Measurements from ENCODE around the gene SH3RF3.
A peak's percentile ranks its signal among the peaks of the same experiment; 100 is the strongest.

Gene SH3RF3

GRCh38 chr2:109402980-109403840, 274.2 kb downstream of the SH3RF3 start:
- peak; percentile 5 for DNase-seq

- no peak for DNase-seq
These were observed 274.8 kb downstream of the SH3RF3 start for GRCh38 chr2:109403841-109404201.

GRCh38 chr2:109404681-109405080, 275.7 kb downstream of the SH3RF3 start:
- DNase-seq = no peak

- DNase-seq = no peak
These were observed 276.9 kb downstream of the SH3RF3 start for GRCh38 chr2:109405873-109406272.

DNA sequence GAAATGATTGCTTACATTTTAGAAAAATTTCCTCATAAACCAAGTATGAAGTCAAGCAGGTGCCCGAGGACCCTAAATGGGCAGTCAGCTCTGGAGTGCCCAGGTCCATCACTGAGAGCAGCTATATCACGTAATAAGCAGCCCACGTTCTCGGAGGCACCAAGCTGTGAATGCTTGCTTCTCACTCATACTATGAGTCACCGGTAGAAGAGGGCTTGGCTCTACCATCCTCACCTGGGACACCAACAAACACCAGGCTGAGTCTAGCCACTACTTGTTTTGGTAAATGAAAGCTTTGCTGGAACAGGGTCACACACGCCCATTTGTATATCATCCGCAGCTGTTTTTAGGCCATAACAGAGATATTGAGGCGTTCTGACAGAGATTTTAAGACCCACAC, 277.3 kb downstream of the SH3RF3 start:
- no peak for DNase-seq

GRCh38 chr2:109407276-109408042, 278.5 kb downstream of the SH3RF3 start:
- peak; percentile 31 for DNase-seq

DNA sequence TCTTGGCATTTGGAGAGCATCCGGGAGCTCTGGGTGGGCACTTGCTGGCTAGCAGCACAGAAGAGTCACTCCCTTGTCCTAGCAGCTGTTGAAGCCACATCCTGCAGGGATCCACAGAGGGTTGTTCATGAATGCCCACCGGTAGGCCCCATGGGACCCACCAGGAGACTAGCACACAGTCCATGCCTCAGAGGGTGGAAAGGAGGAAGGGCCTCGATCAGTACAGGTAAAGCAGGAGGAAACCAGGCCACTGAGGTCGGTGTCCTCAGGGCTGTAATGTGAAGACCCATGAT, 279.0 kb downstream of the SH3RF3 start:
- no peak for DNase-seq

- peak; percentile 79 for DNase-seq
These were observed 280.5 kb downstream of the SH3RF3 start for GRCh38 chr2:109409321-109410038.

- DNase-seq = no peak
These were observed 281.2 kb downstream of the SH3RF3 start for GRCh38 chr2:109410039-109410815.

DNA sequence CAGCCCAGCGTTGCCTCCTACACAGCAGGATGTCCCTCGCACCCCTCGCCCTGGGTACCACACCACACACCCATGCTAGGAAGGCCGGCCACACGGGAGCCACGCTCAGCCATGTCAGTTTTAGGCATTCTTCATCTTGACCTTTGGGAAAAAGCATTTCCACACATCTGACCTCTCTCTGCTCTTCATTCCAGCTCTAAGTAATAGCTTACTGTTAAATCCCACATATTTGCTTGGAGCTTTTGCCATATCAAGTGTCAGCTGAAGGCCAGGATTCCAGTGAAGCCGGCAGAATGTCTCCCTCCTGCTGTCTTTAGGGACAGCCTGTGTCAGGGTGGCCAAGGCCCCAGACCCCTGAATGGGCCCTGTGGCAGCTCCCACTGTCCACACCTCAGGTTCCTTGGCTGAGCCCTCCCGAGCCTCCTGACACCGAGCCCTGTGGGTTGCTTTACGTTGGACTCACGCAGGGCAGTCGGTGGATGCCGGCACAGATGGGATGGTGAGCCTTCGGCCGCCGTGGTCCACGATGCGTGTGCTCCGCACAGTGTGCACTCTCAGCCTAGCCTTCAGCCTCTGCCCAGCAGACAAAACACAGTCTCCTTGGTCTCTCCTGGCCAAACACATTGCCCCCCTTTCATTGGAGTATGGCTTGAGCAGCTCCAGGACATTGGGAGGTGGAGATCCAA, 282.8 kb downstream of the SH3RF3 start:
- DNase-seq = no peak

GRCh38 chr2:109415581-109416013, 286.6 kb downstream of the SH3RF3 start:
- DNase-seq = no peak

- DNase-seq = no peak
These were observed 288.8 kb downstream of the SH3RF3 start for GRCh38 chr2:109417701-109418335.

- DNase-seq = no peak
These were observed 289.7 kb downstream of the SH3RF3 start for GRCh38 chr2:109418716-109419115.

DNA sequence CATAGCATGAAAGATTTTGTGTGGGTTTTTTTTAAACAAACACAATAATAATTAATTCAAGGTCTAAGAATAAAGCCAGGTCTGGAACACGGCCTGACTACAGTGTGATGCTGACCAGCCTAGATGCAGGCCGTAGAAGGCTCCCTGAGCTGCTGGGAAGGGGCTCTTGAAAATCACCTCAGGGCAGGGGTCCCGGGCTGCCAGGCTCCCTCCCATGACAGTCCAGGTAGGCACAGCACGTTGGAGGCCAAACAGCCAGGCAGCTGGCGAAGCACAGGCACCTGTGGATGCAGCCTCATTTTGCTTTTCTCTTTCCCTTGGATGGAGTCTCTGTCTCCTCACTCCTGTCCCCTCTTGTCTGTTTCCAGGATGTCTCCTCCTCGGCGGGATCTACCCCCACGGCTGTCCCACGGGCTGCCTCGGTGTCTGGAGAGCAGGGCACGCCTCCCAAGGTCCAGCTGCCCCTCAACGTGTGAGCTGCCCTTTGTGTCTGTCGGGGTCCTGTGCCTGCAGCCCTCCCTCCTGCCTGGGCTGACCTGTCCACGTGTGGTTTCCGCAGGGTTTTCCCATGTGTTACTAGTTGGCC, 290.3 kb downstream of the SH3RF3 start:
- no peak for DNase-seq

- DNase-seq = no peak
These were observed 291.0 kb downstream of the SH3RF3 start for GRCh38 chr2:109419960-109420370.

DNA sequence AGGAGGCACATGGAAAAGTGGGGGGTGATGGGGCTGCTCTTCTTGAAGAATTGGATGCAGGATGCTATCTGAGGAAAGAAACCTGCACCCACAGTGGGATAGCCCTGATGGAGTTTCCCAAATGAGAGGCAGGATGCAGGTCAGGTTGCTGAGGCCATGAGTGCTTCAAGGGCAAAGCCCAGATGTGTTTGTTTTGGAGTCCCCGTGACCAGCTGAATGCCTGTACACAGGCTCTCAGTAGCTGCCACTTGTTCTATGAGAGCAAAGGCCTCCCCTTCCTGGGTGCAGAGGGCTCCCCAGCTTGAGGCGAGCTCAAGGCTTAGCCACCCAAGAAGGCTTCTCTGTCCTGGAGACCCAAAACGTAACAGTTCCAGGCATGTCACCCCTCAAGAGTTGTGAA, 292.1 kb downstream of the SH3RF3 start:
- no peak for DNase-seq

DNA sequence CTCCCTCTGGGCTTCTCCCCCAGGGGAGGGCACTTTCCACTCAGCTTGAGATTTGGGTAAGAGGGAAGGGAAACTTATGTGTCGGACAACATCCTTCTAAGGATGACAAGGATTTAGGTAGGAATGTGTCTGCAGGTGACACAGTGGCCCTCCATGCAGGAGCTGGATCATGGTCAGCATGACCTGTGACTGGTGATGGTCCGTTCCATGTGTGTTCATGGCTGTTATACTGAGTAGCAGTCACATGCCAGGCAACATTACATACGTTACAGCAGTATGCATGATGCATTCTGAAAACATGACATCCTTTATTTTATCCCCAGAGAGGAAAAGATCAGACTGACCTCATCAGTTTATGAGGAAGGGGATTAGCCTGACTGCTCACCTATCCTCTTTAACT, 292.6 kb downstream of the SH3RF3 start:
- no peak for DNase-seq

DNA sequence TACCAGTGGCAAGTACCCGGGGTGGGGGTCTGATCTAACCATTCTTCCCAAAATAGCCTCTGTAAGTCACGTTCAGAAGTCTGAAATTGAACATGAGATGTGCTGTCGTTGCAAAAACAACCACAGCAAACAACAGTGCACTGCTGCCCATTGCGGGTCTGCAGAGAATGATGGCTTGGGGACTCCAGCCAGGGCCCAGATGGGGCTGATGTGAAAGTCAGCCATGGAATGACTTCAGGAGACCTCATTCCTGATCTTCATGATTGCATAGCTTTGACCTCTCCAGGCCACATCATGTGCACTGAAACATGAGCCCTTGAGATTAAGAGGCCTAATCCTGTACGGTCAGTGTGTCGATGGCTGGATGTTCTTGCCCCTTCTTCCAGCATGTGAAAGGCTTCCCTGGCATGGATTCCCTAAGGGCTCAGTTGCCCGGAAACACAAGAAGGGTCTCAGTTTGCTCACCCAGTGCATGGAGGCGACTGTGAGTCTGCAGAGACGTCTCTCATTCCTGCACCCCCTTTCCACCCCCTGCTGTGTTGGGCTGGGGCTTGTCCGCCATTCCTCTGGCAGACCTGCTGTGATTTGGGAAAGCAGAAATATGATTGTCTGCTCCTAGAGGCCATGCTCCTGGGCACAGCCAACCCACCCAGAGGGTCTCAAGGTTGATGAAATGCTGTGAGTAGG, 293.2 kb downstream of the SH3RF3 start:
- no peak for DNase-seq

DNA sequence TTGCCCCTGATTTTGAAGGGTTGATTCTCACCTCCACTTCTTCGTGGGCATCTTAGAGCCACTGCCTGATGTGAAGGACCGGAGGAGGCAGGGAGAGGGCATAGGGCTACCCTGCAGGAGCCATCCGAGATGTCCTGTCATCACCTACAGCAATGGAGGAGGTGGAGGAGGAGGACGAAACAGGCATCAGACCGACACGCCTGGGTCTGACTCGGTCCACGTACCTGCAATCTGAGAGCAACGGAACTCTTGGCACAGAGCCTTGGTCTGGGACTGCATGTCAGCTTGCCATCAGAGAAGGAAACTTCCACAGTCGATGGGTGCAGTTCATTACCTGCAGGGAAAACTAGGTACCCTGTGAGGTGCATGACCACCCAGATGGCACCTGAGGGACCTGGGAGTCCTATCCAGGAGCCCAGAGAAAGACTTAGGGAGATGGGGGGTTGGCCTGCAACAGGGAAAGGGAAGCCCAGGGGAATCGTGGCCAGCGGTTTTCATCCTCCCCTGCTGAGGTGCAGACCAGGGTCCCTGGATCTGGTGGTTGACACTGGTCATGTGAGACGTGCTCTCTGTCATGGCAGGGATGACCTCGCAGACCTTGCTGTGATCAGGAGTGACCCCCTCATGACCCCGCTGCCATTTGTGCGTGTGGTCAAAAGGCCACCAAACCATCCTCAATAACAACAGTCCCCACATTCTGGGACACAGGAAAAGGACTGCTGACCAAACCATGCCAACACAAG, 293.9 kb downstream of the SH3RF3 start:
- DNase-seq = no peak

Measured in hematopoietic multipotent progenitor cell treated with erythropoietin and hydrocortisone succinate and interleukin-3 and kit ligand, for 4 days (in vitro differentiated cells).